Measurements from ENCODE around the gene LYRM1.

- no peak for TF ChIP-seq CTCF (conservative IDR thresholded peaks at IDR 0.05 in 1 of 2, IDR thresholded peaks at IDR 0.05 in 1 of 2; ENCODE audit: low read depth in 1 of 2, low read length in 2 of 2)
- TF ChIP-seq EZH2 (IDR thresholded peaks at IDR 0.05; ENCODE audit: low read length, missing control alignments) = no peak
These were observed 16.4 kb upstream of the LYRM1 start for GRCh38 chr16:20884240-20884556.
